CD8-positive, alpha-beta memory T cell (primary cell): Measurements from ENCODE around the gene EGR4. TPM values are rescaled to one million over a fixed set of nuclear protein-coding genes. Genes with fewer than 3 reads are reported as not detected.

ENCODE experiments used
- CTCF ChIA-PET: fragments of 350-600 bp; sonication (Branson Sonifier 250); formaldehyde crosslinking; loops from one replicate; lab custom pipeline; 2021; ENCODE audit warnings: antibody characterized with exemption; lab: Charles Lee
- POLR2A ChIA-PET: fragments of 350-600 bp; sonication (Branson Sonifier 250); formaldehyde crosslinking; loops from one replicate; lab custom pipeline; 2021; ENCODE audit warnings: antibody characterized with exemption; lab: Charles Lee
- DNase-seq, 5 donors: peaks; one replicate each; pipeline versions ENCODE4 v3.0.0 to v3.0.0-alpha.2; 2020 to 2022; ENCODE audit warnings: mixed read lengths in 1 of 5
- H3K27ac ChIP-seq: one replicate; pipeline ENCODE4 v1.7.0; 2013; ENCODE audit warnings: low read depth, mild to moderate bottlenecking, low read length, moderate library complexity
- H3K27me3 ChIP-seq: 2 replicates; pipeline ENCODE4 v1.7.0; 2013; ENCODE audit warnings: low read length, mild to moderate bottlenecking; ENCODE audit not compliant: insufficient read depth, poor library complexity, severe bottlenecking
- H3K36me3 ChIP-seq: 2 replicates; pipeline ENCODE4 v1.7.0; 2013; ENCODE audit warnings: mild to moderate bottlenecking, low read length, moderate library complexity; ENCODE audit not compliant: insufficient read depth
- H3K4me1 ChIP-seq: 2 replicates; pipeline ENCODE4 v1.7.0; 2013; ENCODE audit warnings: mild to moderate bottlenecking, low read length, moderate library complexity; ENCODE audit not compliant: insufficient read depth
- H3K4me3 ChIP-seq: 2 replicates; pipeline ENCODE4 v1.7.0; 2013; ENCODE audit warnings: mild to moderate bottlenecking, low read length
- H3K9me3 ChIP-seq: 2 replicates; pipeline ENCODE4 v1.7.0; 2013; ENCODE audit warnings: mild to moderate bottlenecking, low read length
- H3K27ac Mint-ChIP-seq, 8 donors: one replicate each; pipeline ENCODE4 v1.8.0; 2020 to 2021; ENCODE audit warnings: mixed read lengths in 8 of 8, mild to moderate bottlenecking in 6 of 8, inconsistent platforms in 3 of 8, moderate library complexity in 3 of 8
- H3K27me3 Mint-ChIP-seq, 2 donors: one replicate each; pipeline ENCODE4 v1.8.0; 2020 to 2021; ENCODE audit warnings: mixed read lengths in 2 of 2, mild to moderate bottlenecking in 1 of 2, moderate library complexity in 1 of 2
- H3K36me3 Mint-ChIP-seq, 3 donors: one replicate each; pipeline ENCODE4 v1.8.0; 2020 to 2021; ENCODE audit warnings: mixed read lengths in 3 of 3, inconsistent platforms in 1 of 3, mild to moderate bottlenecking in 1 of 3
- H3K4me1 Mint-ChIP-seq, 3 donors: one replicate each; pipeline ENCODE4 v1.8.0; 2020 to 2021; ENCODE audit warnings: mixed read lengths in 3 of 3, inconsistent platforms in 1 of 3, mild to moderate bottlenecking in 1 of 3
- H3K4me3 Mint-ChIP-seq, 7 donors: one replicate each; pipeline ENCODE4 v1.8.0; 2020 to 2021; ENCODE audit warnings: mixed read lengths in 7 of 7, mild to moderate bottlenecking in 6 of 7, moderate library complexity in 4 of 7, inconsistent platforms in 2 of 7
- H3K9me3 Mint-ChIP-seq, 5 donors: one replicate each; pipeline ENCODE4 v1.8.0; 2020 to 2022; ENCODE audit warnings: mixed read lengths in 5 of 5, mild to moderate bottlenecking in 3 of 5, moderate library complexity in 2 of 5, inconsistent platforms in 1 of 5
- polyA plus RNA-seq: library from polyadenylated mRNA; unstranded; fragments of 300-500 nt; fragmentation: Illumina TruSeq; gene quantifications from one replicate; pipeline ENCODE4 v1.2.3, GENCODE V29; 2021
- total RNA-seq, 2 experiments: library from RNA; stranded (reverse); gene quantifications; one replicate each; pipeline ENCODE4 v1.2.3, GENCODE V29; 2021

Gene EGR4
- total and polyA plus RNA-seq, 3 experiments from 2014 or later: 0.31 to 0.55 TPM; not detected in 1

- no peaks in the 10 kb centered on the region for H3K27me3 ChIP-seq
- POLR2A ChIA-PET: no interaction called here
Observed at GRCh38 chr2:73250872-73251846, 42.2 kb downstream of the EGR4 start.

GRCh38 chr2:73249636-73250035 lies 43.7 kb downstream of the EGR4 start:
- no peak for DNase-seq
- Mint-ChIP-seq H3K27me3 (no peaks in the 10 kb centered on the region), H3K4me3 (no peak overlapping the region), H3K27ac (peak overlapping the region in 1 of 8 donors; percentile 8), H3K4me1 (peaks cover 0 to 5% (median 0%) of the 10 kb centered on the region in 3 donors), H3K36me3 (peaks cover 4 to 99% (median 21%) of the 10 kb centered on the region in 3 donors), H3K9me3 (no peaks in the 10 kb centered on the region)
- Histone ChIP-seq H3K4me1 (no peaks in the 10 kb centered on the region), H3K27ac (no peak overlapping the region), H3K27me3 (no peaks in the 10 kb centered on the region), H3K9me3 (no peaks in the 10 kb centered on the region), H3K4me3 (no peak overlapping the region), H3K36me3 (peaks cover 75% of the 10 kb centered on the region)
- ChIA-PET CTCF (interaction anchor here (1.4 kb wide), 1 partner anchor 39 kb away, joined by 3 read pairs; no protein-coding TSS in a partner anchor), POLR2A (interaction anchor here (0.6 kb wide), 1 partner anchor 37 kb away, joined by 3 read pairs; no protein-coding TSS in a partner anchor)

More at GRCh38 chr2:73250872-73251846, 42.2 kb downstream of the EGR4 start:
- no peak overlapping the region for H3K4me3 Mint-ChIP-seq
- CTCF ChIA-PET: interaction anchor here (1.3 to 1.4 kb wide), 3 partner anchors 39 to 74 kb away, joined by 3 to 4 read pairs (median 3); no protein-coding TSS in a partner anchor
- no peaks in the 10 kb centered on the region for H3K9me3 Mint-ChIP-seq
- H3K4me1 Mint-ChIP-seq: peaks cover 0 to 2% (median 0%) of the 10 kb centered on the region in 3 donors
- H3K36me3 ChIP-seq: peaks cover 60% of the 10 kb centered on the region
- DNase-seq: no peak
- peak overlapping the region in 4 of 8 donors; percentile 56 to 66 (median 59) for H3K27ac Mint-ChIP-seq
- H3K9me3 ChIP-seq: no peaks in the 10 kb centered on the region
- peaks cover 0 to 2% of the 10 kb centered on the region in 2 donors for H3K27me3 Mint-ChIP-seq
- peaks cover 4 to 84% (median 15%) of the 10 kb centered on the region in 3 donors for H3K36me3 Mint-ChIP-seq
- no peak overlapping the region for H3K4me3 ChIP-seq
- H3K27ac ChIP-seq: no peak overlapping the region
- no peaks in the 10 kb centered on the region for H3K4me1 ChIP-seq

- peaks cover 76% of the 10 kb centered on the region for H3K36me3 ChIP-seq
- H3K4me3 ChIP-seq: no peak overlapping the region
- no peaks in the 10 kb centered on the region for H3K4me1 ChIP-seq
- H3K27ac ChIP-seq: no peak overlapping the region
- Mint-ChIP-seq H3K27me3 (no peaks in the 10 kb centered on the region), H3K27ac (peak overlapping the region in 2 of 8 donors; percentile 9 to 68), H3K4me1 (peaks cover 0 to 12% (median 4%) of the 10 kb centered on the region in 3 donors), H3K36me3 (peaks cover 4 to 95% (median 27%) of the 10 kb centered on the region in 3 donors), H3K9me3 (no peaks in the 10 kb centered on the region), H3K4me3 (no peak overlapping the region)
- ChIA-PET POLR2A (no interaction called here), CTCF (no interaction called here)
- H3K27me3 ChIP-seq: no peaks in the 10 kb centered on the region
- H3K9me3 ChIP-seq: no peaks in the 10 kb centered on the region
- DNase-seq: no peak
Observed at GRCh38 chr2:73246850-73247249, 46.5 kb downstream of the EGR4 start.

- H3K27me3 ChIP-seq: no peaks in the 10 kb centered on the region
- Mint-ChIP-seq H3K4me1 (peaks cover 0 to 12% (median 6%) of the 10 kb centered on the region in 3 donors), H3K27me3 (no peaks in the 10 kb centered on the region), H3K36me3 (peaks cover 3 to 93% (median 21%) of the 10 kb centered on the region in 3 donors), H3K9me3 (no peaks in the 10 kb centered on the region), H3K27ac (peak overlapping the region in 2 of 8 donors; percentile 58 to 75), H3K4me3 (no peak overlapping the region)
- CTCF ChIA-PET: interaction anchor here (1.1 to 1.2 kb wide), 2 partner anchors 13 to 32 kb away, joined by 3 to 4 read pairs; no protein-coding TSS in a partner anchor
- POLR2A ChIA-PET: no interaction called here
- H3K4me1 ChIP-seq: no peaks in the 10 kb centered on the region
- H3K4me3 ChIP-seq: no peak overlapping the region
- no peak overlapping the region for H3K27ac ChIP-seq
- DNase-seq: no peak
- H3K36me3 ChIP-seq: peaks cover 76% of the 10 kb centered on the region
- H3K9me3 ChIP-seq: no peaks in the 10 kb centered on the region
Observed at GRCh38 chr2:73244580-73244979, 48.8 kb downstream of the EGR4 start.

- no peak overlapping the region for H3K4me3 ChIP-seq
- H3K36me3 Mint-ChIP-seq: peaks cover 0 to 93% (median 21%) of the 10 kb centered on the region in 3 donors
- H3K27ac Mint-ChIP-seq: peak overlapping the region in 1 of 8 donors; percentile 75
- peaks cover 4% of the 10 kb centered on the region for H3K4me1 ChIP-seq
- H3K36me3 ChIP-seq: peaks cover 76% of the 10 kb centered on the region
- POLR2A ChIA-PET: no interaction called here
- no peak overlapping the region for H3K27ac ChIP-seq
- no peaks in the 10 kb centered on the region for H3K9me3 Mint-ChIP-seq
- H3K27me3 Mint-ChIP-seq: no peaks in the 10 kb centered on the region
- peaks cover 3 to 17% (median 12%) of the 10 kb centered on the region in 3 donors for H3K4me1 Mint-ChIP-seq
- no peak overlapping the region for H3K4me3 Mint-ChIP-seq
- no peaks in the 10 kb centered on the region for H3K27me3 ChIP-seq
- no peak for DNase-seq
- H3K9me3 ChIP-seq: no peaks in the 10 kb centered on the region
- CTCF ChIA-PET: interaction anchor here (1.1 to 1.2 kb wide), 2 partner anchors 14 to 32 kb away, joined by 3 to 4 read pairs; no protein-coding TSS in a partner anchor
Observed at GRCh38 chr2:73243884-73244570, 49.3 kb downstream of the EGR4 start.

Other genes starting within 250 kb of the EGR4 start
- 10 to 100 TPM; 16.8 to 19.1 TPM for gene SFXN5, start 221.8 kb downstream of the EGR4 start, total RNA-seq
- gene SFXN5, start 221.8 kb downstream of the EGR4 start, polyA plus RNA-seq: 1.8 TPM
- 1 to 10 TPM; 2.7 to 4.3 TPM for gene RAB11FIP5, start 180.6 kb downstream of the EGR4 start, total RNA-seq
- gene RAB11FIP5, start 180.6 kb downstream of the EGR4 start, polyA plus RNA-seq: 10.4 TPM
- gene NOTO, start 91.0 kb downstream of the EGR4 start, total RNA-seq: not detected
- not detected for gene NOTO, start 91.0 kb downstream of the EGR4 start, polyA plus RNA-seq
- 10 to 100 TPM; 41.2 to 42.8 TPM for gene SMYD5, start 79.3 kb downstream of the EGR4 start, total RNA-seq
- 21.5 TPM for gene SMYD5, start 79.3 kb downstream of the EGR4 start, polyA plus RNA-seq
- gene PRADC1, start 60.3 kb downstream of the EGR4 start, total RNA-seq: 10 to 100 TPM; 21.1 to 24.9 TPM
- gene PRADC1, start 60.3 kb downstream of the EGR4 start, polyA plus RNA-seq: 27.2 TPM
- 100 to 1,000 TPM; 750 to 758 TPM for gene CCT7, start 59.2 kb downstream of the EGR4 start, total RNA-seq
- gene CCT7, start 59.2 kb downstream of the EGR4 start, polyA plus RNA-seq: 263 TPM
- gene FBXO41, start 9.1 kb downstream of the EGR4 start, total RNA-seq: 10 to 100 TPM; 25.3 to 25.6 TPM
- 2.4 TPM for gene FBXO41, start 9.1 kb downstream of the EGR4 start, polyA plus RNA-seq
- 10 to 100 TPM; 18.8 to 20.1 TPM for gene ALMS1, start 92.3 kb upstream of the EGR4 start, total RNA-seq
- gene ALMS1, start 92.3 kb upstream of the EGR4 start, polyA plus RNA-seq: 4.1 TPM